BJ (cell line): Measurements from ENCODE around the gene ESRP2. TPM values are rescaled to one million over a fixed set of nuclear protein-coding genes. Genes with fewer than 3 reads are reported as not detected.
A peak's percentile ranks its signal among the peaks of the same experiment; 100 is the strongest.

Experiments used
- CTCF ChIA-PET: fragments of 350-600 bp; formaldehyde crosslinking; extraction: SDS; loops from one replicate; lab custom pipeline; 2021; ENCODE audit warnings: antibody characterized with exemption, inconsistent platforms; lab: Yijun Ruan, JAX
- POLR2A ChIA-PET: fragments of 300-600 bp; sonication (Branson Sonifier 250); formaldehyde crosslinking; extraction: SDS; loops from one replicate; lab custom pipeline; 2021; ENCODE audit warnings: antibody characterized with exemption; lab: Charles Lee
- DNase-seq: peaks from one replicate; pipeline ENCODE4 v3.0.0-alpha.2; 2011; ENCODE audit warnings: low read depth
- H3K27me3 ChIP-seq: 2 replicates; pipeline ENCODE4 v1.6.0; 2011; ENCODE audit warnings: low read length; ENCODE audit not compliant: control insufficient read depth, insufficient read depth
- H3K36me3 ChIP-seq: 2 replicates; pipeline ENCODE4 v1.5.1; 2011; ENCODE audit warnings: low read length; ENCODE audit not compliant: control insufficient read depth, insufficient read depth
- H3K4me3 ChIP-seq: 2 replicates; pipeline ENCODE4 v1.5.1; 2011; ENCODE audit warnings: low read depth, mild to moderate bottlenecking, control low read depth, low read length
- polyA plus RNA-seq: library from polyadenylated mRNA; depleted of rRNA; stranded (reverse); fragments of >200 nt; gene quantifications from 2 replicates; pipeline ENCODE4 v1.2.3, GENCODE V29; 2011
- TF ChIP-seq, protein P1 (sequence below): IDR thresholded peaks from 2 replicates; pipeline ENCODE4 v1.5.1; 2011; ENCODE audit warnings: low read depth, mild to moderate bottlenecking, control low read depth, inconsistent platforms, low read length, moderate library complexity; ENCODE audit not compliant: insufficient read depth

ESRP2 gene
- polyA plus RNA-seq, 1 experiment: 0.04 TPM

DNA sequence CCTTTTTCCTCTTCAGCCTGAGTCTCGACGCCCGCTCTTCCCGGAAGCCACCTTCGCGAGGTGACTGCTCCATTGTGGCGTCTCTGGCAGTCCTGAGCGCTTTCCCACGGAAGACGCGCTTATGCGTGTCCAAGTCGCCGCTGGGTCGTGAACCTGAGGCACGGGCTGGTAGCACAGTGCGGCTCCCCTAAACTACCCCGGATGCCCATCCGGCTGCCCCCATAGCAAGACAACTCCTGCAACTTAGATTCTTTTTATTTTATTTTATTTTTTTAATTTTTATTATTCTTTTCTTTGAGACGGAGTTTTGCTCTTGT, 2.1 kb upstream of the ESRP2 start:
- H3K4me3 ChIP-seq: peak overlapping the region; percentile 51
- CTCF ChIA-PET: interaction anchor here (1.0 to 2.8 kb wide), 7 partner anchors 10 to 354 kb away, joined by 3 to 20 read pairs (median 3); partner anchors contain the start of gene SLC7A6
- DNase-seq: no peak
- TF ChIP-seq, protein P1, sequence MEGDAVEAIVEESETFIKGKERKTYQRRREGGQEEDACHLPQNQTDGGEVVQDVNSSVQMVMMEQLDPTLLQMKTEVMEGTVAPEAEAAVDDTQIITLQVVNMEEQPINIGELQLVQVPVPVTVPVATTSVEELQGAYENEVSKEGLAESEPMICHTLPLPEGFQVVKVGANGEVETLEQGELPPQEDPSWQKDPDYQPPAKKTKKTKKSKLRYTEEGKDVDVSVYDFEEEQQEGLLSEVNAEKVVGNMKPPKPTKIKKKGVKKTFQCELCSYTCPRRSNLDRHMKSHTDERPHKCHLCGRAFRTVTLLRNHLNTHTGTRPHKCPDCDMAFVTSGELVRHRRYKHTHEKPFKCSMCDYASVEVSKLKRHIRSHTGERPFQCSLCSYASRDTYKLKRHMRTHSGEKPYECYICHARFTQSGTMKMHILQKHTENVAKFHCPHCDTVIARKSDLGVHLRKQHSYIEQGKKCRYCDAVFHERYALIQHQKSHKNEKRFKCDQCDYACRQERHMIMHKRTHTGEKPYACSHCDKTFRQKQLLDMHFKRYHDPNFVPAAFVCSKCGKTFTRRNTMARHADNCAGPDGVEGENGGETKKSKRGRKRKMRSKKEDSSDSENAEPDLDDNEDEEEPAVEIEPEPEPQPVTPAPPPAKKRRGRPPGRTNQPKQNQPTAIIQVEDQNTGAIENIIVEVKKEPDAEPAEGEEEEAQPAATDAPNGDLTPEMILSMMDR: no peak
- H3K27me3 ChIP-seq: no peaks in the 10 kb centered on the region
- H3K36me3 ChIP-seq: no peaks in the 10 kb centered on the region
- POLR2A ChIA-PET: no interaction called here

DNA sequence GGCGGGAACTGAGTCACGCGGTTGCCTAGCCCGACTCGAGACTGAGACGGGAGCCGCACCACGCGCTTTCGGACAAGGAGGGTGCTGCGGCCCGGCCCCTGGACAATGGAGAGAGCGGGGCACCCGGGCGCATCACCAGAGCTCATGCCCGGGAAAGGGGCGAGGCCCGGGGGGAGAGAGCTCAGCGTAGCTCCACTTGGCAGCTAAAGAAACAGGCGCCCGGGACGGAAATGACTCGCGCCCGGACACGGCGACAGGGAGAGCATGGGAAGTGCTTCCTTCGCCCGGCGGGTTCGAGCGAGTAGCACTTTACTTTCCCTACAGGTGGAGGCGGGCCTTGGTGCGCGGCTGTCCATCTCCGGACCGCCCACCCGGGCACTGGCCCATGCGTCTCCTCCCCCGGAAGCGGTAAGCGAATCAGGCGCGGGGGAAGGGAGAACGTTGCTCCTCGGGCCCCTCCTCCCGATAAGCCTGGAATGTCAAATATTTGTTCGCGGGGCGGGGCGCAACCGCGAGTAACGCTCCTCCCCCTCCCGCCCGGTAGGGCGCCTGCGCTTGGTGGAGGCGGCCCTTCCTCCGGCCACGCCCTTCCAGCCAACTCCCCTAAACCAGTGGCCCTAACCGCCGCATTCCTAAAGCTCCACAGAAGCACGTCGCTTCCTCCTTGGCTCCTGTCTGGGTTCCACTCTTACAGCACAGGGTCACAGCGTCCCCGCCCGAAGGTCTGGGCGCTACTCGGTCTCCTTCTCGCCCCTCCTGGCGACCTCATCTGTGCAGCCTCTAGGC, 1.5 kb upstream of the ESRP2 start:
- POLR2A ChIA-PET: interaction anchor here (0.5 to 0.6 kb wide), 2 partner anchors 255 to 1425 kb away, joined by 3 read pairs; no protein-coding TSS in a partner anchor
- Histone ChIP-seq H3K27me3 (no peaks in the 10 kb centered on the region), H3K4me3 (peak overlapping the region; percentile 56), H3K36me3 (no peaks in the 10 kb centered on the region; the same call in 1 of the 2 replicates)
- TF ChIP-seq, protein P1: no peak
- CTCF ChIA-PET: interaction anchor here (0.6 to 2.8 kb wide), 10 partner anchors 9 to 421 kb away, joined by 3 to 17 read pairs (median 3); partner anchors contain the start of gene SLC7A6
- DNase-seq: peak; percentile 89

DNA sequence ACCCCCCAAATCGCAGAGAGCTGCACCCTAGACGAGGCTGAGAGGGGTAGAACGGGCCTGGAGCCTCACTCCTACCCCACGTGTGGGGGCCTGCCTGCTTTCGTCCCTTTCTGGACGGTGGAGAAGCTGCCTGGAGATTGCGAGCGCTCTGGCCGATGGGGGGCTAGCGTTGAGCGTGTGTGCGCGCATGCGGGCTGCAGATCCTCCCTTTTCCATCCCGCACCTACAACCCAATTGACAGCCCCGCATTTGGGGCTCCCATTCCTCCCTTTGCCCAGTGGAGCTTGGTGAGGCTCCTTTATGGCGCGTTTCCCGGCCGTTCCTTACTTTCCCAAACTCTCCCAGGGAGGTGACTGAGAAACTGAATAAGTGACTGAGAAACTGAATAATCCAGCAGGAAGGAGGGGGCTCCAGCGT, 907 bp upstream of the ESRP2 start:
- H3K4me3 ChIP-seq: peak overlapping the region; percentile 56
- H3K27me3 ChIP-seq: no peaks in the 10 kb centered on the region
- TF ChIP-seq, protein P1: no peak
- ChIA-PET POLR2A (no interaction called here), CTCF (interaction anchor here (1.0 to 2.8 kb wide), 5 partner anchors 9 to 420 kb away, joined by 3 to 17 read pairs (median 4); partner anchors contain the start of gene SLC7A6)
- H3K36me3 ChIP-seq: peaks cover 1% of the 10 kb centered on the region; the same call in 1 of the 2 replicates
- DNase-seq: no peak

DNA sequence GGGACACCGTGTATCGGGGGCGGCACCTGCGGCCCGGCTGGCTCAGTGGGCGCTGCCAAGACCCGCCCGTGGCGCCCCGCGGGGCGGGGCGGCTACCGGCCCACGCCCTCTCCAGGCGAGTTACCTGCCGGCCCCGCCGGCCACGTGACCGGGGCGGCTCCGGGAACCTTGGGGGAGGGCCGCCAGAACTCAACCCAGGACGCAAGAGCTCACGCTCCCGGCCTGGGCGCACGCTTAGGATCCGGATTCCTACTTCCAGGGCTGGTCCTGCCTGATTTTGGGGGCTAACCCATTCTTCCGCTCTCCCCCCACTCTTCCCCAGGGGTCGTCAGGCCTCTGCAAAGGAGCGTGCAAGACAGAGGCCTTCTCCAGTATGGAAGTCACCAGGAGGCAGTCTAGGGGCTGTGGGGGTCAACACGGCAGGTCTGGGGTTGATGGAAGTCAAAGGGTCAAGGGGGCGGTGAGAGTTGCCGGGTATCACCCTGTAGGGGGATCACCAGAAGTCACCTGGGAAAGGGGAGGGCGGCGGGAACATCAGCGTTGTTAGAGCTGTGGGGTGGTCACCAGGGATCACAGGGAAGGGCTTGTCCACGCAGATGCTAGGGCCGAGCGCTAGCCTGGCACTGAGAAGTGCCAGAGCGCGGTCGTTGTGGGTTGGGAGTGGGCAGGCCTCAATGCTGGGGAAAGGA, 354 bp upstream of the ESRP2 start:
- POLR2A ChIA-PET: no interaction called here

More for the DNA sequence above, 354 bp upstream of the ESRP2 start:
- Histone ChIP-seq H3K27me3 (no peaks in the 10 kb centered on the region), H3K4me3 (no peak overlapping the region), H3K36me3 (peaks cover 1% of the 10 kb centered on the region; the same call in 1 of the 2 replicates)
- DNase-seq: no peak
- CTCF ChIA-PET: interaction anchor here (1.5 to 1.6 kb wide), 2 partner anchors 28 to 420 kb away, joined by 4 to 5 read pairs; partner anchors contain the start of gene SLC7A6
- TF ChIP-seq, protein P1: no peak
